Thoracic aorta (tissue), 2 donors: ENCODE data around the gene MEOX2. TPM values are rescaled to one million over a fixed set of nuclear protein-coding genes. Genes with fewer than 3 reads are reported as not detected.

Source experiments
- ATAC-seq: fragments of 150-250 bp; one replicate; pipeline ENCODE4 v1.8.0; 2017; ENCODE audit warnings: low read depth; ENCODE audit not compliant: insufficient number of reproducible peaks, low FRiP score
- DNase-seq: peaks from one replicate; pipeline ENCODE4 v3.0.0-alpha.2; 2020; ENCODE audit warnings: low spot score
- H3K27ac ChIP-seq, 2 donors: fragments of 200-600 bp; sonication (generic); 1 replicate in 1 of 2; 2 replicates in 1 of 2; pipeline ENCODE4 v1.5.1; 2016; ENCODE audit warnings: mild to moderate bottlenecking in 2 of 2, moderate library complexity in 2 of 2
- H3K27me3 ChIP-seq: fragments of 200-600 bp; sonication (generic); replicated peaks from 2 replicates; pipeline ENCODE4 v1.6.0; 2016; ENCODE audit warnings: mild to moderate bottlenecking; ENCODE audit not compliant: insufficient read depth
- H3K36me3 ChIP-seq: fragments of 200-600 bp; sonication (generic); one replicate; pipeline ENCODE4 v1.5.1; 2016
- H3K4me1 ChIP-seq, 2 donors: fragments of 200-600 bp; sonication (generic); 1 replicate in 1 of 2; 2 replicates in 1 of 2; pipeline versions ENCODE4 v1.5.1 to v1.6.0; 2016; ENCODE audit warnings: low read depth in 2 of 2, mild to moderate bottlenecking in 1 of 2; ENCODE audit not compliant: control insufficient read depth in 1 of 2
- H3K4me3 ChIP-seq: fragments of 200-600 bp; sonication (generic); 2 replicates; pipeline ENCODE4 v1.5.1; 2016; ENCODE audit warnings: mild to moderate bottlenecking
- H3K9me3 ChIP-seq: fragments of 200-600 bp; sonication (generic); 2 replicates; pipeline ENCODE4 v1.5.1; 2016
- total RNA-seq, 2 donors: library from RNA; depleted of rRNA; stranded (reverse); fragments of >200 nt; gene quantifications; one replicate each; pipeline versions ENCODE4 v1.1.0 to v1.2.3, GENCODE V29; 2016
- TF ChIP-seq, protein P1 (sequence below): fragments of 200-600 bp; sonication (generic); IDR thresholded peaks from one replicate; pipeline ENCODE4 v1.5.1; 2019; ENCODE audit warnings: antibody characterized with exemption

MEOX2 gene
- total RNA-seq, 2 donors from 2014 or later: 9.5 to 9.9 TPM

DNA sequence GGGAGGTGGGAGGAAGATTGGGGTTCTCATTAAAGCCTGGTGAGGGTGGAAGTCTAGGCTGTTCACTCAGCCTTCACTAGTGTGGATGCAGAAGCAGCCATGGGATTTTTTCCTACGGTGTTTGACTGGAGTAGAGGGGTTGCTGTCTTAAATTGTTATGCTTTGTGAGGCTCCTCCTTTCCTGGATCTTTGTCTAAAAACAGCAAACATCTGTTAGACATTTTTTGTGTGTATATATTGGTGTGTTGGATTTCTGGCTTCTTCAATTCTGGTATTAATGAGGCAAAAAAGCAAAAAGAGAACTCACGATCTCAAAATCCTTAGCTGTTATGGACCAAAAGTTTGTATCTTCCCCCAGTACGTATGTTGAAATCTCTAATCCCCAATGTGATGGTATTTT, 28.2 kb downstream of the MEOX2 start:
- DNase-seq (no peak), ATAC-seq (no peak)
- no peaks in the 10 kb centered on the region for H3K36me3 ChIP-seq
- TF ChIP-seq, protein P1, sequence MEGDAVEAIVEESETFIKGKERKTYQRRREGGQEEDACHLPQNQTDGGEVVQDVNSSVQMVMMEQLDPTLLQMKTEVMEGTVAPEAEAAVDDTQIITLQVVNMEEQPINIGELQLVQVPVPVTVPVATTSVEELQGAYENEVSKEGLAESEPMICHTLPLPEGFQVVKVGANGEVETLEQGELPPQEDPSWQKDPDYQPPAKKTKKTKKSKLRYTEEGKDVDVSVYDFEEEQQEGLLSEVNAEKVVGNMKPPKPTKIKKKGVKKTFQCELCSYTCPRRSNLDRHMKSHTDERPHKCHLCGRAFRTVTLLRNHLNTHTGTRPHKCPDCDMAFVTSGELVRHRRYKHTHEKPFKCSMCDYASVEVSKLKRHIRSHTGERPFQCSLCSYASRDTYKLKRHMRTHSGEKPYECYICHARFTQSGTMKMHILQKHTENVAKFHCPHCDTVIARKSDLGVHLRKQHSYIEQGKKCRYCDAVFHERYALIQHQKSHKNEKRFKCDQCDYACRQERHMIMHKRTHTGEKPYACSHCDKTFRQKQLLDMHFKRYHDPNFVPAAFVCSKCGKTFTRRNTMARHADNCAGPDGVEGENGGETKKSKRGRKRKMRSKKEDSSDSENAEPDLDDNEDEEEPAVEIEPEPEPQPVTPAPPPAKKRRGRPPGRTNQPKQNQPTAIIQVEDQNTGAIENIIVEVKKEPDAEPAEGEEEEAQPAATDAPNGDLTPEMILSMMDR: no peak
- H3K4me3 ChIP-seq: no peak overlapping the region
- H3K9me3 ChIP-seq: no peaks in the 10 kb centered on the region
- H3K27me3 ChIP-seq: no peaks in the 10 kb centered on the region
- no peaks in the 10 kb centered on the region for H3K4me1 ChIP-seq
- H3K27ac ChIP-seq: no peak overlapping the region

DNA sequence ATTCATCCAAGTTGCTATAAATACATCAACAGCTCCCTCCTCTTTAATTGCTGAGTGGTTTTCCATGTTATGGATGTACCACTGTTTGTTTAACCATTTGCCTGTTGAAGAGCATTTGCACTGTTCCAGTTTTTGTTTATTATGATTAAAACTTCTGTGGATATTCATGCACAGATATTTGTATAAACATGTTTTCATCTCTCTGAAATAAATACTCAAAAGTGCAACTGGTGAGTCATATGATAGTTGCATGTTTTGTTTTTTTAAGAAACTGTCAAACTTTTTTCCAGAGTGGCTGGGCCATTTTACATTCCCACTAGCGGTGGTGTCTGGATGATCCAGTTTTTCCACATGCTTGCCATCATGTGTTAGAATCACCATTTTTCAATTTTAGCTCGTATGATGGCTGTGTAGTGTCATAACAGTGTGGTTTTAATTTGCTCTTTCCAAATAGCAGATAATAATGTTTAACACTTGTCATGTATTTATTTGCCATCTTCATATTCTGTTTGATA, 33.6 kb downstream of the MEOX2 start:
- no peak overlapping the region for H3K27ac ChIP-seq
- H3K27me3 ChIP-seq: no peaks in the 10 kb centered on the region
- ATAC-seq: no peak
- no peaks in the 10 kb centered on the region for H3K9me3 ChIP-seq
- TF ChIP-seq, protein P1: no peak
- H3K4me3 ChIP-seq: no peak overlapping the region
- no peak for DNase-seq
- H3K4me1 ChIP-seq: peaks cover 3 to 9% of the 10 kb centered on the region in 2 donors
- H3K36me3 ChIP-seq: no peaks in the 10 kb centered on the region

DNA sequence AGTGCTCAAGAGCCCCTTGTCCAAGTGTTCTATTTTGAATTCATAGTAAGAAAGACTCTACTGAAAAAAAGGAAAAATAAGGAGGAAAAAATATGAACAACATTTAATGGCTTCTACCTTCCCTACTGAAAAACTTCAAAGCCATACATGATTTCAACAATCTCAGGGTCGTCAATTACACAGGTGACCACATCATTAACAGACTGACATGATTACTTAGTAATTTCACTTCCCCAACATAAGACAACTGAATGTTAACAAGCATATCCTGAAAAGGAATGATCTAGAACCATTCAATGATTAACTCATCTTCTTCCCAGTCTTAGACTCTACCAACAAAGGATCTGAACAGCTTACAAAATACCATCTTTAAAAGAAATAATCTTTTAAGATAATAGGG, 34.8 kb downstream of the MEOX2 start:
- ATAC-seq (no peak), DNase-seq (no peak)
- TF ChIP-seq, protein P1: no peak
- Histone ChIP-seq H3K9me3 (no peaks in the 10 kb centered on the region), H3K27ac (no peak overlapping the region), H3K36me3 (no peaks in the 10 kb centered on the region), H3K27me3 (no peaks in the 10 kb centered on the region), H3K4me3 (no peak overlapping the region), H3K4me1 (peaks cover 3 to 9% of the 10 kb centered on the region in 2 donors)

DNA sequence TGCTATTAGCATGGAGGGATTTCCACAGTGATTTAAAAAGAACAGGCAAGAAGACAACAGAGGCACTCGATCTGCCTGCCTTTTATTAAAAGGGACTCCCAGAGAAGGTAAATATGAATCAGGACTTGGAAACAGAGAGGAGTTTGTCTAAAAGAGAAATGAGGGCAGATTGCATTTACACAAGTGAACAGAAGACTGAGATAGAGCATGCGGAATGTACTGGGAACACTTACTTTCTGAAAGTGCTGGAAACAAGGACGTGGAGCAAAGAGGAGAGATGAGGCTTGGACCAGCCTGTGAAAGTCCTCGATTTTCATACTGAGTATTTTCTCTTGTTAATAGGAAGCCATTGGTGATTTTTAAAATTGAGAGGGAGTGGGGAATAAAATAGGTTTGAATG, 35.7 kb downstream of the MEOX2 start:
- Histone ChIP-seq H3K4me3 (no peak overlapping the region), H3K36me3 (no peaks in the 10 kb centered on the region), H3K27ac (no peak overlapping the region), H3K27me3 (no peaks in the 10 kb centered on the region), H3K4me1 (peaks cover 3 to 9% of the 10 kb centered on the region in 2 donors), H3K9me3 (no peaks in the 10 kb centered on the region)
- ATAC-seq (no peak), DNase-seq (no peak)
- TF ChIP-seq, protein P1: no peak

DNA sequence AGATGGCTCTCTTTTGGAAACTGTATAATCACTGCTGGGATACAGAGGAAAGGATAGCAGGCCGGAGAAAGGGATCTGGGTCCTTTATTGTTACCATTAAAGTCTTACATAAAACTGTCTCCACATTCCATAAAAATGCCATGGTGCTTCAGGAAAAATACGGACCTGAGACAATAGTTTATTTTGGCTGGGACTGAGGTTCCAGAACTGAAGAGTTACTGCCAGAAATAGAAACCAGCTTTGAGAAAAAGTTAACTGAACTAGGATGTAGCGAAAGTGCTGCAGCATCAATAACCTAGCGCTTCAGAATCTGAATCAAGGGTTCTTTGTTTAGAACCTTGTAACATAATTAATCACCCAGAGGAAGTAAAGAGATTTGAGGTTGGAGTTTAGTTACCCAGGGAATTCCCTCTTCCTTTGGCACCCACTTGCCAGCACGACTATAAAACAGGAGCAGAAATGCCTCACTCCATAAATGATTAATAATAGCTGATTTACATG, 38.0 kb downstream of the MEOX2 start:
- H3K9me3 ChIP-seq: no peaks in the 10 kb centered on the region
- H3K27me3 ChIP-seq: no peaks in the 10 kb centered on the region
- ATAC-seq (no peak), DNase-seq (no peak)
- H3K36me3 ChIP-seq: no peaks in the 10 kb centered on the region
- peaks cover 3 to 9% of the 10 kb centered on the region in 2 donors for H3K4me1 ChIP-seq
- H3K4me3 ChIP-seq: peak overlapping the region; percentile 47
- TF ChIP-seq, protein P1: no peak
- H3K27ac ChIP-seq: no peak overlapping the region
